Upper lobe of right lung (tissue), 1 donor: ENCODE measurements around the gene BRD3OS. TPM values are rescaled to one million over a fixed set of nuclear protein-coding genes. Genes with fewer than 3 reads are reported as not detected.

Experiments used
- ATAC-seq: fragments of 200-7000 bp; cut with Tn5 transposase; one replicate; pipeline ENCODE4 v1.9.1; 2020; ENCODE audit warnings: mild to moderate bottlenecking, moderate library complexity
- DNase-seq: peaks from one replicate; pipeline ENCODE4 v3.0.0-alpha.2; 2020
- H3K27ac ChIP-seq: fragments of 200-600 bp; one replicate; pipeline ENCODE4 v1.8.0; 2022
- H3K27me3 ChIP-seq: fragments of 200-600 bp; one replicate; pipeline ENCODE4 v1.8.0; 2022; ENCODE audit warnings: mild to moderate bottlenecking
- H3K36me3 ChIP-seq: fragments of 200-600 bp; one replicate; pipeline ENCODE4 v1.8.0; 2022
- H3K4me1 ChIP-seq: fragments of 200-600 bp; one replicate; pipeline ENCODE4 v1.8.0; 2022
- H3K4me3 ChIP-seq: fragments of 200-600 bp; one replicate; pipeline ENCODE4 v1.8.0; 2022; ENCODE audit warnings: mild to moderate bottlenecking
- H3K9me3 ChIP-seq: fragments of 200-600 bp; one replicate; pipeline ENCODE4 v1.8.0; 2022
- intact Hi-C: fragments of 100-400 bp; cut with DNase I; formaldehyde crosslinking; loops from one replicate; pipeline ENCODE4 v1.11.0; 2022
- total RNA-seq: library from RNA; stranded (reverse); fragmentation: NEBNext Ultra II Directional; extraction: Animal tissue kit (Norgen Biotek cat#: 25700); gene quantifications from one replicate; pipeline ENCODE4 v1.2.1, GENCODE V29; 2021
- TF ChIP-seq, protein P1 (sequence below): fragments of 200-600 bp; IDR thresholded peaks from one replicate; pipeline ENCODE4 v1.8.0; 2022; ENCODE audit warnings: antibody characterized with exemption
- donor health status: DM: no; HTN: yes; CAD: no; lungs with severe emphysema.

The BRD3OS gene
- total RNA-seq, 1 donor from 2014 or later = 10.7 TPM

DNA sequence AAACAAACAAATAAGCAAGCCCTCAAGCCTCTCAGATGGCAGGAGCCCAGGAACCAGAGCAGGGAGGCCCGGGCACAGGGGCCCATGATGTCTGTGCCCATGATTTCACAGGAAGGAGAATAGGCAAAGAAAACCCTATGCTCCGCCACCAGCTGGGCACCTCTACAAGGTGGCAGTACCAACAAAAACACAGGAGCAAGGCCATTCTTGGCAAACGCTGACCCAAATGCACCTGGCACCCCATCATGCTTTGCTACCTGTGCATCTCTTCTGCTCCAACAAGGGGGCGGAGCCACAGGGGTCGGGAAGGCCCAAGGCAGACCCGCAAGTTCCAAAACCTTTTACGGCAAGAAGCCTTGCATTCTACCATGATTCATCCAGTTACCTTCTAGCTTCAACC, 39.4 kb downstream of the BRD3OS start:
- Histone ChIP-seq H3K36me3 (no peaks in the 10 kb centered on the region), H3K4me3 (no peak overlapping the region), H3K27ac (no peak overlapping the region), H3K27me3 (no peaks in the 10 kb centered on the region), H3K9me3 (no peaks in the 10 kb centered on the region), H3K4me1 (peaks cover 53% of the 10 kb centered on the region)
- TF ChIP-seq, protein P1, sequence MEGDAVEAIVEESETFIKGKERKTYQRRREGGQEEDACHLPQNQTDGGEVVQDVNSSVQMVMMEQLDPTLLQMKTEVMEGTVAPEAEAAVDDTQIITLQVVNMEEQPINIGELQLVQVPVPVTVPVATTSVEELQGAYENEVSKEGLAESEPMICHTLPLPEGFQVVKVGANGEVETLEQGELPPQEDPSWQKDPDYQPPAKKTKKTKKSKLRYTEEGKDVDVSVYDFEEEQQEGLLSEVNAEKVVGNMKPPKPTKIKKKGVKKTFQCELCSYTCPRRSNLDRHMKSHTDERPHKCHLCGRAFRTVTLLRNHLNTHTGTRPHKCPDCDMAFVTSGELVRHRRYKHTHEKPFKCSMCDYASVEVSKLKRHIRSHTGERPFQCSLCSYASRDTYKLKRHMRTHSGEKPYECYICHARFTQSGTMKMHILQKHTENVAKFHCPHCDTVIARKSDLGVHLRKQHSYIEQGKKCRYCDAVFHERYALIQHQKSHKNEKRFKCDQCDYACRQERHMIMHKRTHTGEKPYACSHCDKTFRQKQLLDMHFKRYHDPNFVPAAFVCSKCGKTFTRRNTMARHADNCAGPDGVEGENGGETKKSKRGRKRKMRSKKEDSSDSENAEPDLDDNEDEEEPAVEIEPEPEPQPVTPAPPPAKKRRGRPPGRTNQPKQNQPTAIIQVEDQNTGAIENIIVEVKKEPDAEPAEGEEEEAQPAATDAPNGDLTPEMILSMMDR = no peak
- intact Hi-C loops = no loop called here
- ATAC-seq (no peak), DNase-seq (peak; percentile 60)

DNA sequence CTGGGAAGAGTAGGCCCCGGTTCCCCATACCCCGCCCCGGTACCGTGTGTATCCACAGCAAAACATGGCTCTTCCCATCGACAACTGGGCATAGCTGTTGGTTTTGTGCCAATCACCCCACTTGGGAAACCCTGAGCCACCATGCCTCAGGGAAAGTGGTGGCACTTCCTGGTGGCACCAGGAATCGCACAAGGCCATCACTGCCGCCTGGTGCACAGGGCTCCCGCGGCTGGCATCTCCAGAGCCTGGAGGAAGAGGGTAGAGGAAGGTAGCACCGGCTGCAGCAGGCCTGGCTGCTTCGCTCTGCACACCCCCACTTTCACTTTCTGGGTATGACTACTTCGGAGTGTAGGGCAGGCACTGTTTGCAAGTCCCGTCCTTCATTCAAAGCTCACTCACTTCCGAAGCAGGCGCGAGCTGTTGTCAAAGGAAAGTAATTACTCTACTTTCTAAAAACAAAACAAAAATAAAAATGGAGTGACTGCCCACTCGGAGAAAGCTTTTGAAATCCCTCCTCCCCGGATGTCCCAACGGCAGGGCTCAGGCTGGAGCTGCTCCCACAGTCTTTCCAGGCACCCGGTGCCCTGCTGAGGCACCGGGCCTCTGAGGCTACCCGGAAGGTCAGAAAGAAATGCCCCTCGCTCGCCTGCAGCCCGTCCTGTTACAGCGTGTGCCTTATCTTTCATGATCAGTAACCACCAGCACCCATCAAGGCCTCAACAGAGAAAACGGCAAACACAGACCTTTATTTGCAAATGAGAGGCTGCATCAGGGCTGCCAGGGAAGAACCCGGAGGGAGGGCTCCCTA, 40.5 kb downstream of the BRD3OS start:
- Histone ChIP-seq H3K9me3 (no peaks in the 10 kb centered on the region), H3K27ac (peak overlapping the region; percentile 75), H3K4me3 (peak overlapping the region; percentile 60), H3K4me1 (peaks cover 47% of the 10 kb centered on the region), H3K36me3 (no peaks in the 10 kb centered on the region), H3K27me3 (no peaks in the 10 kb centered on the region)
- intact Hi-C loops = no loop called here
- TF ChIP-seq, protein P1 = no peak
- DNase-seq (peak; percentile 75), ATAC-seq (peak; percentile 37)

DNA sequence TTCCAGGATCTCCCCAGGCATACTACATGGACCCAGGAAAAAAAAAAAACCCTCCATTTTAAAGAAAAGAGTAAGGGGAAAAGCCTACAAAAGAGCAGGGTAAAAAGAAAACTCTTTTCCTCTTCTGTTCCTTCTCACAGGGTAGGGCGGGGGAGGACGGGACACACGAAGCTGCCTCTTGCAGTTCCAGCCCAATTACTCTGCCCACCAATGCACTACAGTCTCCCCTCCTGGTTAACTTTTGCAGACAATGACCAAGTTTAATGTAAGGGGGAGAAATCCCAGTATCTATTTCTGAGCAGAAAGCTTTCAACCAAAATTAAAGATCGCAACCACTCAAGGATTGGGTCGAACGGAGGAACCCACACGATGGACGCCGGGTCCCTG, 41.2 kb downstream of the BRD3OS start:
- H3K36me3 ChIP-seq = no peaks in the 10 kb centered on the region
- no peaks in the 10 kb centered on the region for H3K27me3 ChIP-seq
- ATAC-seq (no peak), DNase-seq (peak; percentile 50)
- no peaks in the 10 kb centered on the region for H3K9me3 ChIP-seq
- TF ChIP-seq, protein P1 = no peak
- H3K4me3 ChIP-seq = peak overlapping the region; percentile 60
- intact Hi-C loops = no loop called here
- H3K27ac ChIP-seq = peak overlapping the region; percentile 75
- peaks cover 40% of the 10 kb centered on the region for H3K4me1 ChIP-seq

DNA sequence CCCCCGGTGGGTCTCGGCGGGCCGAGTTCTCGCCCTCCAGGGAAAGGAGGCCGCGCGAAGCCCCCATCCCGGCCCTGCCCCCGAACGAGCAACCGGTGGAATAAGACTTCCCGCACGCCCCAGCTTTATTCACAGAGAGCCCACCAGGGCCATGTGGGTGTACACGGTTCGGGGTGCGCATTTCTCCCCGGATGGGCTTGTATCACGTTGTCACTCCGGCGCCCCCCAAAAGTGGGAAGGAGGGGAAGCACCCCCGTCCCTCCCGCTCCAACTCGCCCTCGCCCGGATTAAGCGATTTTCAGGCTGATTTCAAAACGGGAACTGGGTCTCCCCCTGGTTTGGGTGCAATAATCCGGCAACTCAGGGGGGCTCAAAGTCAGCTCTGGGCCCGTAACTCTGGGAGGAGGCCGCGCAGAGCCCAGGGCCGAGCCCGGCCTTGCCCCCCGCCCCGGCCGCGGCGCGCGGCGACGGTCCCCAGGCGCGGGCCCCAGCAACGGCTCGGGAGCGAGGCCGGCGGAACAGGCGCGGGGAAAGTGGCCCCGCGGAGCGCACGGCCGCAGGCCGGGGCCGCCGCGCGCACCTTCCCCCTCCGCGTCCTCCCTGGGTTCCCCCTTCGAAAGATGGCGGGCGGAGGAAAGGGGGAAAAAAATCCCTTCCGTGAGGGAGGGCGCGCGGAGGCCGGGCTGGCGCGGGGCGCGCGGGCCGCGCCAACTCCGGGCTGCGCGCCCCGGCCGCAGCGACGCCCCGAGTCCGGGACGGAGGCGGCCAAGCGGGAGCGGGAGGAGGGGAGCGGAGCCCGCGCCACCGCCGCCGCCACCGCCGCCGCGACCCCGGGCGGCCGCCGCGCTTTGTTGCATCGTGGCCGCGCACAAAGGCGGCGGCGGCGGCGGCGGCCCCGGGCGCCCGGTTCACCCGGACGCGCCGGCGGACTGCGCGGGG, 41.9 kb downstream of the BRD3OS start:
- DNase-seq (peak; percentile 70), ATAC-seq (no peak)
- intact Hi-C loops = no loop called here
- H3K9me3 ChIP-seq = no peaks in the 10 kb centered on the region
- TF ChIP-seq, protein P1 = no peak
- peak overlapping the region; percentile 75 for H3K27ac ChIP-seq
- H3K4me1 ChIP-seq = peaks cover 34% of the 10 kb centered on the region
- H3K27me3 ChIP-seq = no peaks in the 10 kb centered on the region
- H3K36me3 ChIP-seq = no peaks in the 10 kb centered on the region
- peak overlapping the region; percentile 60 for H3K4me3 ChIP-seq

DNA sequence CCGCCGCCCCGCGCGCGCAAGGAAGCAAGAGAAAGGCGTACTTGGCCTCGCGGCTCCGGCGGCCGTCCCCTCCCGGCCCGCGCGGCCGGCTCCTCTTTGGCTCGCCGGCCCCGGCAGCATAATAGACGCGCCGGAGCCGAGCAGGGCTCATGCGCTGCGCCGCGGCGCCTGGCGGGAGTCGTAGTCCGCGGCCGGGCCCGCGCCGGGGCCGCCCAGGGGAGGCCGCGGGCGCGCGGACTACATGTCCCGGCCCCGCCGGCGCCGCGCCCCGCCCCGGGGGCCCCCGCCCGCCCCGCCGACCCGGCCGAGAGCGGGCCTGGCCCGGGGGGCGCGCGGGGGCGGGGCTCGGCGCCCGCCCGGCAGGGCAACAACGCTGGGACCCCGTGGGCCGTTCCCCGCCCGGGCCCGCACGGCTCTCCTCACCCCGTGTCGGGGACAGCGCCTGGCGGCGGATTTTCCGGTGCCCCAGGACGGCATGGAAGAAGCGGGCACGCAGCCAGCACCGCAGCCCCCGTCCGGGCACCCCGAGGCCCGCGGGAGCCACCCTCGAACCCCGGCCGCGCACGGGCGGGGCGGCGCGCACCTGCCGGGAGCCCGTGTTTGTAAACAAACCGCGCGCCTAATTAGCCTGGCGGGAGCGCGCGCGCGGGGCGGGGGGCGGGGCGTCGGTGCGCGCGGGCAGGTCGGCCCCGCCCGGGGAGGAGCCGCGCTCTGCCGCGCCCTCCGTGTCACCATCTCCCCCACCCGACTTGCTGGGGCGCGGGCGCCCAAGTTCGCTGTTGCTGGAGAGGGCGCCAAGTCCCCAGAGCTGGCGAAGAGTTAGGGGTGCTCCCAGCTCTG, 42.8 kb downstream of the BRD3OS start, which contains the start of gene BRD3:
BRD3 (minus strand) TSS at position 123 of the 840 bp plus-strand sequence. CDS start 14,549 bp downstream, outside the sequence.
- Histone ChIP-seq H3K4me3 (peak within 1 kb of the TSS; percentile 72), H3K27ac (peak within 1 kb of the TSS; percentile 96), H3K36me3 (no peaks in the 10 kb centered on the region), H3K4me1 (peaks cover 24% of the 10 kb centered on the region), H3K27me3 (no peaks in the 10 kb centered on the region), H3K9me3 (no peaks in the 10 kb centered on the region)
- TF ChIP-seq, protein P1 = no peak
- intact Hi-C loops = no loop called here
- DNase-seq (peak; percentile 93), ATAC-seq (peak; percentile 87)
